GM21723 (cell line): ENCODE results near the gene PTPRG.
"Not testable (repeated sequence)": the region's sequence is repeated elsewhere in the genome, so short reads cannot be mapped to it uniquely, and the experiment has no call there.

Experiments used
- ATAC-seq: cut with Tn5 transposase; IDR thresholded peaks from one replicate; pipeline ENCODE4 v1.9.1; 2021; ENCODE audit warnings: mild to moderate bottlenecking, moderate library complexity; ENCODE audit not compliant: unreplicated experiment

The PTPRG gene

DNA sequence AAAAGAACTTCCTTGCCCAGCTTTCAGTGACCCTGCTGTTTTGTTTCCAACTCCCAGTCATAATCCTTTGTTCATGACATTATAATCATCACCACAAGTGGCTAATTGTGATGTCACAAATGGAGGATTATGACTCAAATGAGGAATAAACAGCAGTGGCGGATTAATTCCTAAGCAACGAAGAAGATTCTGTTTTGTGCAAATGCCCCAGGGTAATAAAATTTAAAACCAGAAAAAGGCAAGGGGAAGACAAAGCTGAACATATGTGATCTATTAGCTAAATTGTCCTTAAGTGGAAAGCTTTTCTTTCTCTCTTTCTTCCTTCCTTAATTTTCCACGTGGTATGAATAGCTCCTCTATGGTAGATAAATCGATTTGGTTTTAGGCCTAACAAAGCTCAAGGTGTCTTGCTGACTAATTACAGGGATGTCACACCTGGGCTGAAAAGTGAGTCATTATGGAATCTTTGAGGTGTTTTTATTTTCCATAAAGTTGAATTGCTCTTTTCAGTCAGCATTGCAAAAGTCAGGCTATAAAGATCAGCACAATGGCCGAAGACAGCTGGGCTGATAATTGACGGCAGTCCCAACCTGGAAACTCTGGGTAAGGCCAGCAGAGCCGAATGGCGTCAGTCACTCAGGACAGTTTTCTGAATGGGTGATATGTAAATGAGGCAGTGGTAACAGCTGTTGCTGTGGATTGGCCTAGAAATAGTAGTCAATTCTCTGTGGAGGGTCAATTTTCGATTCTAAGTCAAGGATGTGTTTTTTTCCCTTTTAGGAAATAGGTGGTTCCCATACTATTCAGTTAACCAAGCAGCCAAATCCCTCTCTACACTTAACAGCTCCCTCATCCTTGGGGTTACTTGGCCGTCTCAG is 121.5 kb downstream of the PTPRG start:
- no peak for ATAC-seq

DNA sequence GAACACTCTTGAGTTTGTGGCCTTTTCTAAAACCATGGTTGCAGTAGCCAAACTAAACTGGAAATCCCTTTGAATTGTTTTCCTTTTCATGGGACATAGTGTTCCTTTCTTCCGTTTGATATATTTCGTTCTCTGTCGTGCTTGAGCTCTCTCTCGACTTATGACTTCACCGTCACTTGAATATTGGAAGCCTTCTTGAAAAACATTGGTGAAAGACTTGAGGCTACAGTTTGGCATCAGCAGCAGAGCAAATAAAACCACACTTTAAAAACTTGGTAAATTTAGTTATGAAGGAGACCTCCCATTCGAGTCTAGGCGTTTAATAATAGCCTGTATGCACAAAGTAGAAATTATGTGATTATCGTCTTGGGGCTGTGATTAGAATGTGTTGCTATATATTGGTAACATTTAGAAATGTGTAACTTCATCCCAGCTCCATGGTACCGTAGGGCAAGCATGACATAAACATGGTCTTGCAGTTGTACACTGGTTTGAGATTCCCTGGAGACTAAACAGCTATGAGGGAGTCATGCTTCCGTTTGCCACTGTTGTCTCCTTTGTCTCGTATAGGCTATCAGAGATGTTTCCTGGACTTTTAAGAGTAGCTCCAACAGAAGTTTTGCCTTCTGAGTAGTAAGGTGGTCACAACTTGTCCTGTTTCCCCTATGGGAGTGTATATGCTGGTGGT is 122.3 kb downstream of the PTPRG start:
- ATAC-seq, result no peak

DNA sequence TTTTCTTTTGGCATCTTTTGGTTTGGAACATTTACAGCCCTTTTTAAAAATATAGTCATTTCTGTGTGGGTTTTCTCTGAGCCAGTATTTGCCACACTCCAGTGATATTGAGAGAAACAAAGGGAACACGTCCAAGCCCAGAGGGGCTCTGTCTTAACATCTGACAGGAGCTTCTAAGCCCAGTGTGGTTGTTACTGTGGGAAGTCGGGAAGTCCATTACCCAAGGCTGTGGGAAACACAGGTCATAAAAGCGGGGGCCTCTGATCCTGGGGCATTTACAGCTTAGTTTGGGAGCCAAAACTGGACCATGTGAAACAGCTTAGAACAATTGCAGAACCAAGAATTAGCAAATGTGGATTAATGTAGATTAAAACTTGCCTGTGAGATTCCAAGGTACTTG is 123.0 kb downstream of the PTPRG start:
- no peak for ATAC-seq

DNA sequence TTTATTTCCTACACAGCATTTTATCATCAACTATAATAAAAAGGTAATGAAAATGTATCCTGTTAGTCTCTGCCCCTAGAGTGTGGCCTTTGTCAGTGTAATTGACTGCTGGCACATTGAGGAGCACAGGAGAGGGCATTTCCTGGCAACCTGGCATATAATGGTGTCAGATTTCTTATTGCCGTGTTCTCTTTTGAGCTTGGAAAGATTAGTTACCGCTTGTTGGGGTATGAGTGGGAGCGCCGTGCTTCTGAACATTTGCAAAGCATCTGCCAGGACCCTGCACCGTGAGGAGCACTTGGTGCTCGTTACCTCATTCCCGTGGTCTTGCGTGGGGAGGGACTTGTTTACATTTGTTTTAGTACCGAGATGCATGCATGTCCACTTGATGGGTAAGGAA is 124.4 kb downstream of the PTPRG start:
- no peak for ATAC-seq

DNA sequence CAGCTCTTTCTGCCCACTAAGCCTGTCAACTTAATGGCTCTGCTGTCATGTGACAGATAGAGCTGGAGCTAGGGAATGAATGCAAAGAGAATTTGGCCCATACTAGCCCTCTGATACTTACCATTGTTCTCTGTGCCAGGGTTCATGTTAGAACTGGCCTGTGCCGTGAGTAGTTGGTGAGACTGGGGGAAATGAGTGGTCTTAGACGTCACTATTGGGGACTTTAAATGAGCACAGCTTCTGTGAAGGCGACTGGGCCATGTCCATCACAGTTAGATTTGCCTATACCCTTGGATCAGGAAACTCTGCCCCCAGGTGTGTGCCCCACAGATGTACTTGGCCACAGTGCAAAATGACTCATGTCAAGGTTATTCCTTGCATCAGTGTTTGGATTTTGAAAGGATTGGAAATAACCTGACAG is 124.9 kb downstream of the PTPRG start:
- ATAC-seq, result no peak

DNA sequence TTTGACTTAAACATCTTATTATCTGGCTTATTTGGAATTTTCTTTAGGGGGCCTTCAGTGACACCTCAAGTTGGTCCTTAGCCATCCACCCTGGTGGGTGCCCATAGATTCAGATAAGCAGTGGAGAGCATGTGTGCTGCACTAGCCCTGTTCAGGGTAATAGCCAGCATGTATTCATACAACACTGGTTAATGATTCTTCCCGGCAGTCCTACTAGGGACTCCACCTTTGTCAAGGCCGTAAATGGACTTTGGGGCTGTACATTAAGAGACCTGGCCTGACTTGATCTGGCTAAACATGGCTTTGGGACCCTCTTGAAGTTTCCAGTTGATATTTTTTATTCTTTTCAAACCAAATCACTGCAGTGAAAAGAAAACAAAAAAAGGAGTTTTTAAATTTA is 125.8 kb downstream of the PTPRG start:
- no peak for ATAC-seq

DNA sequence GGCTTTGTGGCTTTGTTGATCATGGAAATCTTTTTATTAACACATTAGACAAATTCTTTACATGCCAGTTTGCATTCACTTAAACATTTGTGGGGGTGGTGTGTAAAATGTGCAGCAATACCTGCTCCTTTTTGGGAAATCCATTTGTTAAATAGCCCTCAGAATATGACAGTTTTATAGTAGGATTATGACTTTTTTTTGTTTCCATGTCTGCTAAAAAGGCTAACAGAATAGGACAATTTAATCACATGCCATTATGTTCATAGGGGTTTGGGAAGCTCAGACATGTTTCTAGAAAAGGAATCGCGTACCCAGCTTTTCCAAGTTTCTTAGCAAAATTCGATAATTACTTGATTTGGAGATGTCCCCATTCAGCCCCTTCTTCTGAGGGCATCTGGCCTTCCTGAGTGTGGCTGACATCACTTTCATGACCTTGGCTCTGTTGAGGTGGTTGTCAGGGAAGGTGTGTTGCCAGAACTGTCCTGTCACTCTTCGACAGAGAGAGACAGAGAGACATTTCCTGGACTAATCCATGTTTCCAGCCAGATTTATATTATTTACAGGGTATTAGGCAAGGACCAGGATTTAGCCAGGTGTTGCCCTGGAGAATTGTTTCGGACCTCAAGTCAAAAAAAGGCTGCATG is 126.4 kb downstream of the PTPRG start:
- no peak for ATAC-seq

DNA sequence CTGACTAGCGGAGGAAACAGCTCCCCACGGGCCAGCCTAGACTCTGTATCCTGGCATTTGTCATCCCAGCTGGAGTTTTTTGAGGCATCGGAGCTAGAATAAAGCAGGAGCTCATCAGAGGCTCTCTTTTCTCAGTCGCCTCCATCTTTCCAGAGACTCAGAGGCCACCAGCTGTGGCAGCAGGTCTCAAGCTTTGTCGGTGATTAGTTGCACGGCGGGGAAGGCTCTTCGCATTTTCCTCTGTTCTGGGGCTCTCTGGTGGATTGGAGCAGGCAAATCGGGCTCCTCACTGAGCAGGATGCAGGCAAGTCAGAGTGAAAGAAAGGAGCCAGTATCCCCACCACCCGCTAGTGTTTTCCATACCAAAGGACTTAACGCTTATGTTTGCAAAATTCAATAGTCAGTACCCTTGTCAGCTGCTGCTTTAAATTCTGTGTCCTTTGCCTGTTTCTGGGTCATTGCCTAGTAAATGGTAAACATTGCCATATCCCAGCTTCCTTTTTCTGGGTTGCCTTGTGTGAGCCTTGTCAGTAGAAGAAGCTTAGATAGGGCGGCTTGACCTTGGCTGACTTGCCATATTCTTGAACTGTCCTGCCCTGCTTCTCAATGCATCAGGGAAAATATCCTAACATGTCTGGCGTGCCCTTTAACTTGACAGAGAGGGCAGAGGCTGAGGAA is 127.1 kb downstream of the PTPRG start:
- ATAC-seq, result no peak

DNA sequence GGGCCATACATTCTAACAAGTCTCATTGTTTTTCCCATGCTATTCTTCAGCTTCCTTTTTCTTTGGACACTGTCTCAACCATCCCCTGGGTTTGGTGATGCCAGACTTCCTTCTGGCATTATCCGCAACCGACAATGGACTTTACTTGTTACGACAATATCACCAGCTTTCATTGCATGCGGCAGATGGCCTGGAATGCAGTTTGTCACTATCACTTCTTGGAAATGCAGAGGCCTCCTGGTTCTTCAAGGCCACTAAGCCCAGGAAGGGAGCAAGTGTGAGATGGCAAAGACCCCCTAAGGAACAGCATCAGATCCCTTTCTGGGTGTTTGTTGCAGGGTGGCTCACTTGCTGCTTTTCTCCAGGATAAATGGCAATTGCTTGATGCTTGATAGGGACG is 128.6 kb downstream of the PTPRG start:
- ATAC-seq, result no peak

DNA sequence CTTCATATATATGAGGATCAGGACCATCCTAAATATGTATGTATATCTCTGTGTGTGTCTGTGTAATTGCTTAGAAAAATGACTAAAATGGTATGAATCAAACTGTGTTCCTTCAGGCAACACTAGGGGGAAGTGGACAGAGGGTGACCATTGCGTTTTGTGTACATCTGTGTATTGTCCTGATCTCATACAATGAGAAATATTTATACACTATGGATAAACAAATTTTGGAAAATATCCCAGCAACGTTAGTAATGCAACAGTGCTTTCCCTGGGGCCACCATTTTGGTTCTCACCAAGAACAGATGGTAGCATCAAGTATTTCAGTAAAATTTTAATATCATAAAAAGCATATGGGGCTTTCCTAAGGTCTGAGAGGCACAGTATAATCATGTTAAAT is 130.1 kb downstream of the PTPRG start:
- no peak for ATAC-seq

DNA sequence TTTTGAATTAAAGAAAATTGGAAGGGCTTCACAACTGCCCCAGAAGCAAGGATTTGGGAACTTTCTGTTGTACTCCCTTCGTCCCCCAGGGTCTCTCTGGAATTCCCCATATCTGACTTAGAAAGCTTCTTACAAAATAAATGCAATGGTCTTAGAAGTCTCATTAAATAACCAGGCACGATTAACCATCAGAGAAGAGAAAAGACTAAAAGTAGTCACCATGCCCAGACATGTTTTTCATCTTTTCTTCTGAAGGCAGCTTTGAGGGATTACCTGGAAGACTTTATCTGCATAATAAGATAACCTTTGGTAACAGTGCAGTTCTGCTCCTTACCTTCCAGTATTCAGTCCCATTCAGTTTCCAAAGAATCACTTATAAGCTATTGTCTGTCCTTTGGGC is 135.9 kb downstream of the PTPRG start:
- ATAC-seq, result no peak

DNA sequence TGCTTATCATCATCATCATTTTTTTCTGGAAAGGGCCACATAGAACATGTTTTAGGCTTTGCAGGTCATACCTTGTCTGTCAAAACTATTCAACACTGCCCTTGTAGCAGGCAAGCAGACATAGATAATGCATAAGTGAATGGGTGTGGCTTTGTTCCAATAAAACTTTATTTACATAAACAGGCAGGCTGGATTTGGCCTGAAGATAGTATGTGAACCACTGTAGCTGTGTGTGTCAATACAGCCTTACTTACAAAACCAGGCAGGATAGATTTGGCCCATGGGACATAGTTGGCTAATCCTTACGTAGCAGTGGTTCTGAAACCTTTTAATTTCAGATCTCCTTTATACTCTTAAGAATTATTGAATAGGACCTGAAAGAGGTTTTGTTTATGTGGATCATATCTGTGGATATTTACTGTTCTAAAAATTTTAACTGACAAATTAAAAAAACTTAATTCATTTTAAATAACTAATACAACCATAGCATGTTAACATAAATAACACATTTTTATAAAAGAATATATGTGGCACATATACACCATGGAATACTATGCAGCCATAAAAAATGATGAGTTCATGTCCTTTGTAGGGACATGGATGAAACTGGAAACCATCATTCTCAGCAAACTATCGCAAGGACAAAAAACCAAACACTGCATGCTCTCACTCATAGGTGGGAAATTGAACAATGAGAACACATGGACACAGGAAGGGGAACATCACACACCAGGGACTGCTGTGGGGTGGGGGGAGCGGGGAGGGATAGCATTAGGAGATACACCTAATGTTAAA is 137.1 kb downstream of the PTPRG start:
- ATAC-seq, result not testable (repeated sequence)

DNA sequence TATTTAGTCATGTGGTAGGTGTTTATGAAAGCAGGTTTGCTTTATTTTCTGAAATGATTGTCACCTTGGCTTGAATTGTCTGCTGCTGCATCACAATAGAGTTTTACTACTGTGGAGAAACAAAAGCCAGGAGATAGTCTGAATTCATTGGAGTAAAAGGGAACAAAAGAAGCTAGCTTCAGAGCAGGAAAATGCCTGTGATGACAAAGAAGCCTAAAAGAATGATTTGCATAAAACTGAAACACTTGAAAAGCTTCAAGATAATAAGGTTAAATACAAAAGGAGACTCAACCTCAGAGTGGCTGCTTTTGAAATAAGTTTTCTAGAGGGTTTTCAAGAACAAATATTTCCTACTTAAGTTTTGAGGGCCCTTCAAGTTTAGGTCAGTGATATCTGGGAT is 138.3 kb downstream of the PTPRG start:
- no peak for ATAC-seq

DNA sequence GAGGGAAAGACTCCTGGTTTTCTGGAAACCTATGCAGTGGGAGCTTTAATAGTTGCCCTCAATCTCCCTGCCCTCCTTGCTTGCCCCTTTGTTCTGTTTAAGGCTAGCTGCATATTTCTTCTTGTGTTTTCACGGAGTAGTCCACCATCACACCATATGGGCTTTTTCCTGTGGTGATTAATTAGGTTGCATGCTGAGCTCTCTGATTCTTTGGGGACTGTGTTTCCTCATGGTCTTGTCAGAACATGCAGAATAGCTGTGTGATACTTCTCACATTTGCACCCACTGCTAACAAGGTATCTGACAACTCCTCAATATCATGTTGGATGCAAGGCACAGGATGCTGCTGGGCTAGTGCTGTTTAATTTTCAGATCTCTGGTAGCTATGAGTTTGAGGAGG is 139.6 kb downstream of the PTPRG start:
- no peak for ATAC-seq

DNA sequence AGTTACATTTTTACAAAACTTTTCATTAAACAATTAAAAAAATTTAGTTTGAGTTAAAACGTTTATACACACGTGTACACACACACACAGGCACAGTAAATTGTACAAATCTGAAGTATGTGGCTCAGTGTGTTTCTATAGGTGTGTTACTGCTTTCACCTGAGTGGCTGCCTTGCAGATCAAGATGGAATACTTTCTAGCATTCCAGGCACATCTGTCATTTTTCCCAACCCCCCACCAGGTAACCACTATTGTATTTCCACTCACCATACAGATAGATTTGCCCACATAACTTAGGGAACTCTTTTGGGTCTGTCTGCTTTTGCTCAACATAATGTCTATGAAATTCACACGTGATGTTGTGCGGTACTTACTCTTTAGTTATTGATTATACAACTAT is 141.1 kb downstream of the PTPRG start:
- ATAC-seq, result no peak

DNA sequence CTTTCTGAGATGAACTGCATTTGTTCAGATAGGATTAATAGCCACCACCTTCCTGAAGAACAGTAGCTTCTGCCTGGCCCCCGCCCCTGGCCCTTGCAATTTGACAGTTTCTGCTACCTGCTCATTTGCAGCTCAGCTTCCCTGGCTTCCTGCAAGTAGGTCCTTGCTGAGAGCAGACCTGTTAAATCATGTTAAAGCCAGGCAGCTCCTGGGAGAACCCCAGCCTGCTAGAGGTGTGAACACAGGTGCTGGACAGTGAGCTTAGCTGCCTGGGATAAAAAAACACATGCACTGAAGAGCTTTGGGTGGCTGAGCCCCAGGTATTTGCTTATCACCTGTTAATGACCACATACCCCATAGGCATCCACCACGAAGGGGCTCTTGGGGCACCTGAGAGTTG is 143.4 kb downstream of the PTPRG start:
- ATAC-seq, result no peak

DNA sequence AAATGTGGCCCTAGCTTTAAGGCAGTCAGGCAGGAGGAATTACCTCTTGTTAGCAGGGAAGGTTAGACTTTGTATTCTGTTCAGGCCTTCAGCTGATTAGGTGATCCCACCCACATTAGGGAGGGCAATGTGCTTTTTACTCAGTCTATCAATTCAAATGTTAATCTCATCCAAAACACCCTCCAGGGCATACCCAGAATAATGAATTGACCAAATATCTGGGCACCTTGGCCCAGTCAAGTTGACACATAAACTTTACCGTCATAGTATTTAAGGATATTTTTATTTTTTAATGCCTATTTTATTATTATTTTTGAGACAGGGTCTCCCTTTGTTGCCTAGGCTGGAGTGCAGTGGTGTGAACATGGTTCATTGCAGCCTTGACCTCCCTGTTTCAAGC is 146.1 kb downstream of the PTPRG start:
- no peak for ATAC-seq

DNA sequence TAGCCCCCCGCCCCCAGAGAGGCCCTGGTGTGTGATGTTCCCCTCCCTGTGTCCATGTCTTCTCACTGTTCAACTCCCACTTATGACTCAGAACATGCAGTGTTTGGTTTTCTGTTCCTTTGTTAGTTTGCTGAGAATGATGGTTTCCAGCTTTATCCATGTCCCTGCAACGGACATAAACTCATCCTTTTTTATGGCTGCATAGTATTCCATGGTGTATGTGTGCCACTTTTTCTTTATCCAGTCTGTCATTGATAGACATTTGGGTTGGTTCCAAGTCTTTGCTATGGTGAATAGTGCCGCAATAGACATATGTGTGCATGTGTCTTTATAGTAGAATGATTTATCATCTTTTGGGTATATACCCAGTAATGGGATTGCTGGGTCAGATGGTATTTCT is 149.5 kb downstream of the PTPRG start:
- not testable (repeated sequence) for ATAC-seq

DNA sequence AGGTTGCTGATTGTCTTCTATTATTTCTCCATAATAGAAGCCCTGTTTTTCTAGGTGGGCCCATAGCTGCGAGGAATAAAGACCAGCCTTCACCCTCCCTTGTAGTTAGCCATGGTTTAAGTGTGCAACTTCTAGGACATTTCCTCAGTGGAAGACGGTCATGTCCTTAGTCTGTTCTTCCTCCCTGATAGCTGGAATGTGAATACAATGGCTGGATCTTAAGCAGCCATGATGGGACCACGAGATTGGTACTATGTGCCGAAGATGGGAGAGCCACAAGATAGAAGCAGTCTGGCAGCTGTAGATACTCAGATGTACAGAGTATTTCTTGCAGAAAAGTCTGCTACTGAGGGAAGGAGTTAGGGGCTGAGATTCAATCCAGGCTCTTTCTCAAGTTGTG is 152.9 kb downstream of the PTPRG start:
- no peak for ATAC-seq

DNA sequence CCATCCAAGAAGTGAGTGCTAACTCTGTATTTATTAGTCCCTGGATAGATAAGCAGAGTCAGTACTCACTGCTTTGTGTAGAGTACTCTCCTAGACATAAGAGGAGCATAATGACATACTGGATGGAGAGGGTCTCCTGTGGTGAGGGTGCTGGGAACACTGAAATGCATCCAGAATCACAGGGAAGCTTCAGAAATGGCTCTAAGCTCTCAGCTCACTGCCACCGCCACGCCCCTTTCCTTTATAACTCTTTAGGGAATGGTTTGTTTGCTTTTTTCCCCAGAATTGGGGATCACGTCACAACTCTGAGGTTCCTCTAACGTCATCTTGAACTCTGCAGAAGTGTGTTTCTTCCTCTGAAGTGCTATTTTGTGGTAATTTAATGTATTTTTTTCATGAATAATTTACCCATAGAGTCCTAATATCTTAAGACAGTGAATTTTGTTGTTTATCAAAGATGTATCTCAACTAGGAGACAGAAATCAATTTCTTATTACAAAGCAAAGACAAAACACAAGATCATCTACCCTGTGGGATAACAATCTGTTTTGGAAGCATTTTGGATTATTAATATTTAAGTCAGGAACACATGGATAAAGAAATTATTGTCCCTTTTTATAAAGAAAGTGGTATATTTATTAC is 154.6 kb downstream of the PTPRG start:
- no peak for ATAC-seq
